GM10266 (cell line): Measurements from ENCODE around the gene CREB5.

Experiments
- DNase-seq: peaks from one replicate; pipeline ENCODE4 v3.0.0; 2012; ENCODE audit errors: extremely low spot score
- CTCF ChIP-seq: IDR thresholded peaks from 2 replicates; pipeline ENCODE4 v1.5.1; 2012; ENCODE audit warnings: mild to moderate bottlenecking, low read depth; ENCODE audit not compliant: control insufficient read depth, insufficient read depth; ENCODE audit errors: missing control alignments

CREB5 gene

GRCh38 chr7:28865601-28866144 is 453.4 kb downstream of the CREB5 start:
- TF ChIP-seq CTCF: no peak

GRCh38 chr7:28868712-28869111 is 456.4 kb downstream of the CREB5 start:
- no peak for TF ChIP-seq CTCF
- DNase-seq: no peak

More at GRCh38 chr7:28865601-28866144, 453.4 kb downstream of the CREB5 start:
- no peak for DNase-seq

- no peak for TF ChIP-seq CTCF
- no peak for DNase-seq
Measured at GRCh38 chr7:28871077-28871476, 458.8 kb downstream of the CREB5 start.

GRCh38 chr7:28871631-28872030 is 459.3 kb downstream of the CREB5 start:
- no peak for TF ChIP-seq CTCF
- no peak for DNase-seq

- TF ChIP-seq CTCF: no peak
- no peak for DNase-seq
Measured at GRCh38 chr7:28872226-28872625, 459.9 kb downstream of the CREB5 start.

- DNase-seq: no peak
- TF ChIP-seq CTCF: no peak
Measured at GRCh38 chr7:28873365-28873764, 461.0 kb downstream of the CREB5 start.

- TF ChIP-seq CTCF: no peak
- DNase-seq: no peak
Measured at GRCh38 chr7:28874001-28874400, 461.7 kb downstream of the CREB5 start.
